ENCODE measurements around the gene VWA3B. TPM values are rescaled to one million over a fixed set of nuclear protein-coding genes. Genes with fewer than 3 reads are reported as not detected.

The VWA3B gene
- total RNA-seq, 1 experiment from 2014 or later, result not detected

DNA sequence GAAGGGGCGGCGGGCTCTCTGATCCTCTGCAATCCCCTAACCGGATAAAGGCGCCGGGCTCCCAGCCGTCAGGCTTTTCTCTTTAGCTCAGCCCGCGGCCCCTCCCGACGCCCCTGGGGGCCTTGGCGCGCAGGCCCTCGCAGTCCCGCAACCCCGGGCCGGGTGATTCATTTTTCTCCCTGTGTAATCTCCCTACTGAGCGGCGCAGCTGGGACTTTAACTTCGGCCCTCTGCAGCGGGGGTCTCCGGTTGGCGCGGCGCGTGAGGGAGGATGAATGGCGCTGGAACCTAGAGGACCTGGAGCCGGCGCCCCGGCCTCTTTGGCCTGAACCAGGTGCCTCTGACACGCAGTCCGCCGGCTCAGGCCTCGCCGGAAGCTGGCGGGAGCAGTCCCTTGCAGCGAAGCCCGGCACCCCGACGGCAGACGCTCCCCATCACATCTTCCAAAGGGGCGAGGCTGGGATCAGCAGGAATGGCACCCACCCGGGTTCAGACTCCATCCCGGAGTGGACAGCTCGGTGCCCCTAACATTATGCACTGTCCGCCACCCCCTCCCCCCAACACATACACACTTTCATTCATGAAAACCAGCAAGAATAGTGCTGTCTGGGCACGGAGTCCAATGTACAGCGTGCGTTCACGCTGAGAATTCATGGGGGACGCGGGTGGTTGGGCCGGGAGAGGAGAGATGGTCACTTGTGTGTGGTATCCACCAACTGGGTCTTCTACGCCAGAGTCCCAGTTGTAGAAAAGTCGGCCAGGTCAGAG is 260.5 kb downstream of the VWA3B start:
- intact Hi-C loops (cut with micrococcal nuclease; ENCODE audit: unreplicated experiment), result no loop called here
- TF ChIP-seq CTCF (IDR thresholded peaks at IDR 0.05; ENCODE audit: unreplicated experiment), result no peak
- Mint-ChIP-seq H3K36me3 (ENCODE audit: insufficient read depth, unreplicated experiment) (no peaks in the 10 kb centered on the region), H3K9me3 (ENCODE audit: low read depth, unreplicated experiment) (no peaks in the 10 kb centered on the region), H3K27ac (ENCODE audit: unreplicated experiment) (no peak overlapping the region), H3K27me3 (ENCODE audit: unreplicated experiment) (peaks cover 100% of the 10 kb centered on the region), H3K4me3 (ENCODE audit: low read depth, unreplicated experiment) (no peak overlapping the region), H3K4me1 (ENCODE audit: low read depth, unreplicated experiment) (no peaks in the 10 kb centered on the region)
- DNase-seq, result no peak
- CTCF ChIA-PET, result no interaction called here
- BruUV-seq (replicated peaks), result no TSS peak

GRCh38 chr2:98348066-98348561 is 261.1 kb downstream of the VWA3B start:
- Mint-ChIP-seq H3K4me3 (ENCODE audit: low read depth, unreplicated experiment) (no peak overlapping the region), H3K4me1 (ENCODE audit: low read depth, unreplicated experiment) (no peaks in the 10 kb centered on the region), H3K36me3 (ENCODE audit: insufficient read depth, unreplicated experiment) (no peaks in the 10 kb centered on the region), H3K27me3 (ENCODE audit: unreplicated experiment) (peaks cover 95% of the 10 kb centered on the region), H3K27ac (ENCODE audit: unreplicated experiment) (no peak overlapping the region), H3K9me3 (ENCODE audit: low read depth, unreplicated experiment) (no peaks in the 10 kb centered on the region)
- CTCF ChIA-PET, result no interaction called here
- intact Hi-C loops (cut with micrococcal nuclease; ENCODE audit: unreplicated experiment), result no loop called here
- no peak for TF ChIP-seq CTCF (IDR thresholded peaks at IDR 0.05; ENCODE audit: unreplicated experiment)
- DNase-seq, result no peak
- no TSS peak for BruUV-seq (replicated peaks)

GRCh38 chr2:98350411-98350810 is 263.4 kb downstream of the VWA3B start:
- Mint-ChIP-seq H3K27me3 (ENCODE audit: unreplicated experiment) (peaks cover 74% of the 10 kb centered on the region), H3K4me1 (ENCODE audit: low read depth, unreplicated experiment) (no peaks in the 10 kb centered on the region), H3K27ac (ENCODE audit: unreplicated experiment) (no peak overlapping the region), H3K9me3 (ENCODE audit: low read depth, unreplicated experiment) (no peaks in the 10 kb centered on the region), H3K4me3 (ENCODE audit: low read depth, unreplicated experiment) (no peak overlapping the region), H3K36me3 (ENCODE audit: insufficient read depth, unreplicated experiment) (no peaks in the 10 kb centered on the region)
- DNase-seq, result no peak
- CTCF ChIA-PET, result no interaction called here
- intact Hi-C loops (cut with micrococcal nuclease; ENCODE audit: unreplicated experiment), result no loop called here
- BruUV-seq (replicated peaks), result no TSS peak
- TF ChIP-seq CTCF (IDR thresholded peaks at IDR 0.05; ENCODE audit: unreplicated experiment), result no peak

- peaks cover 49% of the 10 kb centered on the region for H3K27me3 Mint-ChIP-seq (ENCODE audit: unreplicated experiment)
- no peaks in the 10 kb centered on the region for H3K4me1 Mint-ChIP-seq (ENCODE audit: low read depth, unreplicated experiment)
- no peak overlapping the region for H3K4me3 Mint-ChIP-seq (ENCODE audit: low read depth, unreplicated experiment)
- H3K9me3 Mint-ChIP-seq (ENCODE audit: low read depth, unreplicated experiment), result no peaks in the 10 kb centered on the region
- no peak for TF ChIP-seq CTCF (IDR thresholded peaks at IDR 0.05; ENCODE audit: unreplicated experiment)
- BruUV-seq (replicated peaks), result no TSS peak
- no peaks in the 10 kb centered on the region for H3K36me3 Mint-ChIP-seq (ENCODE audit: insufficient read depth, unreplicated experiment)
- no peak for DNase-seq
- intact Hi-C loops (cut with micrococcal nuclease; ENCODE audit: unreplicated experiment), result no loop called here
- CTCF ChIA-PET, result no interaction called here
- no peak overlapping the region for H3K27ac Mint-ChIP-seq (ENCODE audit: unreplicated experiment)
These were observed 268.9 kb downstream of the VWA3B start for GRCh38 chr2:98355881-98356280.
